NCI-H146 treated with DMSO at 0.1 percent for 48 hours (cell line): ENCODE measurements around the gene FIG4.
"Not testable (repeated sequence)": the region's sequence is repeated elsewhere in the genome, so short reads cannot be mapped to it uniquely, and the experiment has no call there.

ENCODE experiments used
- DNase-seq: peaks from one replicate; lab custom pipeline; 2025; ENCODE audit not compliant: unreplicated experiment; lab: John Stamatoyannopoulos, UW

FIG4 gene

DNA sequence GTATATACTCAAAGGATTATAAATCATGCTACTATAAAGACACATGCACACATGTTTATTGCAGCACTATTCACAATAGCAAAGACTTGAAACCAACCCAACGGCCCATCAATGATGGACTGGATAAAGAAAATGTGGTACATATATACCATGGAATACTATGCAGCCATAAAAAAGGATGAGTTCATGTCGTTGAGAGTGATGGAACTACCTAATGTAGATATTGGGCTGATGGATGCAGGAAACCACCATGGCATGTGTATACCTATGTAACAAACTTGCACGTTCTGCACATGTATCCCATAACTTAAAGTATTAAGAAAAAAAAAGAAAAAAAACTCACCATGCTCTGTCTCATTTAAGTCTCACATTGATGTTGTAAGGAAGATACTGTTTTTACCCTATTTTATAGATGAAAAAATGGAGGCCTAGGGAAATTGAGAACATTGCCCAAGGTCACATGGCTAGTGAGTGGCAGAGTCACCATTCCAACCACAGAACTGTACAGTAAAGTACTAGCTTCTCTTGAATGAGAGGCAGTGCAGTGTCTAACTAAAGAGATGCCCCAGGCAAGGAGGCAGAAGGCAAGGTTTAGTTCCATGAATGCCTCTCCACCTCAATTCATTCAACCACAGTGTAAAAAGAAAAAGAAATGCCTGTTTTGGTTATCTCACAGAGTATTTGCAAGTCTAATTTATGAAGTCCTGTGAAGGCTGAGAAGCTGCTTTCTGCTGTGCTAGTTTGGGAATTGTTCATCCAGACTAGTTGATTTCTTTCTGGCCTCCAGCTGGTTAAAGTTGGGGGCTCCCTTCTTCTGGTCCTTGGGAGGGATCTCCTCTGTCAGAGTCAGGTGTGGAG lies 68.2 kb downstream of the FIG4 start:
- DNase-seq = no peak

GRCh38 chr6:109760208-109760607 lies 69.1 kb downstream of the FIG4 start:
- DNase-seq = no peak

GRCh38 chr6:109762166-109762565 lies 71.1 kb downstream of the FIG4 start:
- DNase-seq = no peak

DNA sequence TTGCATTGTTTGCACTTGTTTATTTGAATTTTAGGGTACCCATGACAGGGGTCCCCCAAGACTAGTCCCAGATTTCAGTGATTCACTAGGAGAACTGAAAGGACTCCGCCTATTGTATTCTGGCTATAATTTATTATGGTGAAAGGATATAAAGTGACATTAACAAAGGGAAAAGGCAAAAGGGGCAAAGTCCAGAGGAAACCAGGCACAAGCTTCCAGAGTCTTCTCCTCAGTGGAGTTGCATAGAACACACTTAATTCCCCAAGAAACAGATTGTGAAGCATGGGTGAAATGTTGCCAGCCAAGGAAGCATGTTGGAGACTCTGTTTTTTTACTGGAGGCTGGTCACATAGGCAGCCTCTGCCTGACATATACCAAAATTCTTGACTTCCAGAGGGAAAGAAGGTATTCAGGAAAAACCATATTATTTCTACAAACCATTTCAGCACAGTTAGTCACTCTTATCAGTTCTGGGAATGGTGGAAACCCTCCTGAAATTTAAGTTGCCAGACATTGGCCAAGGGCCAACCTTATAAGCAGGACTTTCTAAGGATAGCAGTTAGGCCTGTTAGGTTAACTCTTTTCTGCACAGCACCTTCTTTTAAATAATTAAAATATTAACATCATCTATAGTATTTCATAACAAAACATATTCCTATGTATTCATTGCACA lies 71.8 kb downstream of the FIG4 start:
- no peak for DNase-seq

GRCh38 chr6:109766167-109766566 lies 75.1 kb downstream of the FIG4 start:
- DNase-seq = no peak

GRCh38 chr6:109767961-109768360 lies 76.9 kb downstream of the FIG4 start:
- DNase-seq = no peak

GRCh38 chr6:109768485-109768884 lies 77.4 kb downstream of the FIG4 start:
- DNase-seq = no peak

- DNase-seq = no peak
Observed at GRCh38 chr6:109769213-109769612, 78.1 kb downstream of the FIG4 start.

DNA sequence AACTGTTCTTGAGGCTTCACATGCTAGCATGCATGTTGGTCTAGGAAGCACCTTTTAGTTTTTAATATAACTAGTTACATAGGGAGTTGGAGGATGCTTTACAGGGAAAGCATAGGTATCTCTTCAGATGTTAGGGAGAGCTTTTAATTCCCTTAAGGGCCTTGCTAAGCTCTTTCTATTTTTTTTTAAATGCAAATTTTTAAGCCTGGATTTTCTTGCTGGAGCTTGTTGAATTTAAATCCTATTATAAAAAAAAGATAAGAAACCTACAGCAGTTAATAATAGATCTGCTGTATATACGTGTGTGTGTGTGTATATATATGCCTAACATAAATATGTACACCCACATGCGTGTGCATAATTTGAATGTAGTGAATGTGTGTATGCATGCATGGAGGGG lies 79.0 kb downstream of the FIG4 start:
- no peak for DNase-seq

- no peak for DNase-seq
Observed at GRCh38 chr6:109770779-109771178, 79.7 kb downstream of the FIG4 start.

- not testable (repeated sequence) for DNase-seq
Observed at GRCh38 chr6:109771939-109772755, 81.1 kb downstream of the FIG4 start.

DNA sequence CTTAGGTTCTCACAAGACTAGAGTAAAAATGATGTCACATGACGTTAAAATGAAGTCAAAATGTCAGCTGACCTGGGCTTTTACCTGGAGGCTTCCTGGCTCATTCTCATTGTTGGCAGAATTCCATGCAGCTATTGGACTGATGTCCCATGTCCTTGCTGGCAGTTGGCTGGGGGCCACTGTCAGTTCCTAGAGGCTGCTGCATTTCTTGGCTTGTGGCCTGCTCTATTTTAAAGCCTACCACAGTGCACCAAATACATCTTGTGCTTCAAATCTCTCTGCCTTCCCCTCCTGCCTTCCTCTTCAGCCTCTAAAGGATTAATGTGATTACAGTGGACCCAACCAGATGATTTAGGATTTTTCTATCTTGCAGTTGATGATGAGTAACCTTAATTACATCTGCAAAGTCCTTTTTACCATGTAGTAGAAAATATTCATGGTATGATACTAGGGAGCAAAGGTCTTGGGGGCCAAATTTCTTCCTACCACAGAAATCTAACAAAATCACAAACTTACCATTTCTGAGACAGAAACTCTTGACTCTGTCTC lies 81.9 kb downstream of the FIG4 start:
- no peak for DNase-seq

- no peak for DNase-seq
Observed at GRCh38 chr6:109781001-109781400, 89.9 kb downstream of the FIG4 start.

DNA sequence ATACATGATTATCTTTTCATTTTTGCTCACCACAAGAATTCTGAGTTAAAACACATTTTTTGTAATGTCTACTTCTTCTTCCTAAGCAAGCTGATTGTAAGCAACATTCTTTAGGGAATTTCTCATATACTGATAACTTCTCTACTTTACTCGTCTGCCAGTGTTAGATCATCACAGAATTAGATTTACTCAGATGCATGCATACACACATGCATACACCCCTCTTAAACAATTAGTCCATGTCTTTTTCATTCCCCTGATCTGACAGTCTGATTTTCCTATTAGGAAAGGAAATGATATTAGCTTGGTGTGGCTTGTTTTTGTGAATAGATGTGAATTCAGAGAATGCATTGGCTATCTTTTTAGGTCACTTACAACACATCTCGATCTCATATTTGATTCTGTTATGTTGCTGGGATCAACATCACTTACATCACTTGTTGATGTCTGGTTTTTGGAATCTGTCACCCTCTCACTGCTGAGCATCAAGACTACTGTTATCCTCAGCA lies 91.4 kb downstream of the FIG4 start:
- no peak for DNase-seq

- no peak for DNase-seq
Observed at GRCh38 chr6:109783250-109783986, 92.3 kb downstream of the FIG4 start.

GRCh38 chr6:109787312-109787711 lies 96.2 kb downstream of the FIG4 start:
- DNase-seq = no peak

GRCh38 chr6:109788687-109789086 lies 97.6 kb downstream of the FIG4 start:
- no peak for DNase-seq

DNA sequence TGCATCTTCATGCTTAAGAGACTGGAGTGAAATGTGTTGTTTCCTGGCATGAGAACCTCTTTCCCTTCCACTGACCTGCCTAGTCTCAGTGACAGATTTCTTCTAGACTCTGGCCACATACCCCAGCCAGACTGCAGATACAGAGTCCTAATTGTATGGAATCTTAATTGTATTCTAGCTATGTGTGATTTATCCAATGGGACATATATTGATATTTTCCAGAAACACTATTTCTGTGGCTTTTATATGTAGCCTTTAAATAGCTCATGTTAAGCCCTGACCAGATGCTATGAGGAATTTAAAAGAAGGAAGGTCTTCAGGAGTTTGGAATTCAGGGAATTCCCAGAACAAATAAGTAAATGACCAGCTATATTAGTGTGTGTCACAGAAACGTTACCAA lies 99.0 kb downstream of the FIG4 start:
- DNase-seq = no peak

- no peak for DNase-seq
Observed at GRCh38 chr6:109791301-109791700, 100.2 kb downstream of the FIG4 start.

- DNase-seq = no peak
Observed at GRCh38 chr6:109793021-109793420, 101.9 kb downstream of the FIG4 start.
